Kidney (tissue), 14 donors: Measurements from ENCODE around the gene ADRA2A. TPM values are rescaled to one million over a fixed set of nuclear protein-coding genes. Genes with fewer than 3 reads are reported as not detected.

ENCODE experiments used
- DNase-seq, 5 donors: peaks; one replicate each; pipeline ENCODE4 v3.0.0-alpha.2; 2013 to 2020
- FAIRE-seq: peaks from 2 replicates; lab custom pipeline; 2012; peaks lifted over from hg19 to GRCh38; lab: Jason Lieb, UNC
- H3K27ac ChIP-seq, 2 donors: one replicate each; pipeline ENCODE4 v1.7.0; 2013; ENCODE audit warnings: low read depth in 2 of 2, low read length in 2 of 2, inconsistent platforms in 1 of 2
- H3K27me3 ChIP-seq: one replicate; pipeline ENCODE4 v1.7.1; 2013; ENCODE audit warnings: low read length, inconsistent platforms; ENCODE audit not compliant: control insufficient read depth, insufficient read depth
- H3K36me3 ChIP-seq, 3 donors: one replicate each; pipeline versions ENCODE4 v1.7.0 to v1.7.1; 2013; ENCODE audit warnings: low read length in 3 of 3, control low read depth in 1 of 3, inconsistent platforms in 1 of 3; ENCODE audit not compliant: insufficient read depth in 3 of 3, control insufficient read depth in 2 of 3
- H3K4me1 ChIP-seq, 3 donors: one replicate each; pipeline versions ENCODE4 v1.7.0 to v1.7.1; 2013; ENCODE audit warnings: low read length in 3 of 3, inconsistent platforms in 1 of 3, low read depth in 1 of 3; ENCODE audit not compliant: control insufficient read depth in 2 of 3, insufficient read depth in 2 of 3
- H3K4me3 ChIP-seq, 3 donors: one replicate each; pipeline versions ENCODE4 v1.7.0 to v1.8.1; 2013; ENCODE audit warnings: low read length in 3 of 3, control low read depth in 1 of 3, inconsistent platforms in 1 of 3
- H3K9ac ChIP-seq, 3 donors: one replicate each; pipeline versions ENCODE4 v1.7.0 to v1.7.1; 2013; ENCODE audit warnings: low read length in 3 of 3, control low read depth in 1 of 3, inconsistent platforms in 1 of 3
- H3K9me3 ChIP-seq, 3 donors: one replicate each; pipeline versions ENCODE4 v1.7.0 to v1.7.1; 2013; ENCODE audit warnings: low read length in 3 of 3, control low read depth in 1 of 3, inconsistent platforms in 1 of 3; ENCODE audit not compliant: control insufficient read depth in 2 of 3, insufficient read depth in 1 of 3
- intact Hi-C: fragments of 100-400 bp; cut with DNase I; formaldehyde crosslinking; loops from one replicate; pipeline ENCODE4 v1.11.1; 2022
- polyA plus RNA-seq: library from polyadenylated mRNA; stranded (reverse); fragments of 350-450 nt; fragmentation: Illumina TruSeq; extraction: RNeasy Lipid Tissue Mini Kit (QIAGEN cat#74804); gene quantifications from one replicate; pipeline ENCODE4 v1.2.3, GENCODE V29; 2014; ENCODE audit warnings: low read depth, low replicate concordance; ENCODE audit not compliant: insufficient read depth
- total RNA-seq: library from RNA; stranded (reverse); fragmentation: NEBNext Ultra II Directional; extraction: Animal tissue kit (Norgen Biotek cat#: 25700); gene quantifications from one replicate; pipeline ENCODE4 v1.2.1, GENCODE V29; 2021
- TF ChIP-seq, protein P1 (sequence below): IDR thresholded peaks from 3 replicates; pipeline ENCODE4 v1.5.1; 2012; ENCODE audit warnings: mild to moderate bottlenecking, moderate library complexity, borderline replicate concordance; ENCODE audit not compliant: insufficient read depth; ENCODE audit errors: extremely low read depth
- donor health status: control.
- donor health status: control.
- donor health status: control.
- donor health status: control.
- donor health status: control.
- donor health status: DM: yes; HTN: yes; CAD: no.
- donor health status: Normal renal cell carcinoma (clear cell type).

The ADRA2A gene
- total and polyA plus RNA-seq, 2 donors from 2014 or later: 1.2 to 7.8 TPM

DNA sequence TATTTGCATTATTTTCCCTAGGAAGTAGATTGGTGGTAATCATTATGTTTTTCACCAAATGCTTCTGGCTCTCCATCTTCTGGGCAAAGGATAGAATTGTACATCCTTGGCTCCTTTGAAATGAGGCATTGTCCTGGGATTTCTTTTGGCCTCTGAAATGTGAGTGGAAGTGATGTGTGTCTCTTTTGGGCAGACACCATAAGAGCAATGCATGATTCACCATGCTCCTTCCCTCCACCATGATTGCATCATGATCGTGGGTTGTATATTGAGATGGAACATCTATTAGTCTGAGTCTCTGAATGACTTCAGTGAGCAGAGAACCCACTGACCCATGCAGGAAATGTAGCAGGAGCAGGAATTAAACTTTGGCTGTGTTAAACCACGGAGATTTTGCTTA, 49.2 kb downstream of the ADRA2A start:
- intact Hi-C loops: no loop called here
- Histone ChIP-seq H3K36me3 (no peaks in the 10 kb centered on the region), H3K4me3 (no peak overlapping the region), H3K27ac (no peak overlapping the region), H3K9ac (no peak overlapping the region), H3K9me3 (no peaks in the 10 kb centered on the region), H3K27me3 (no peaks in the 10 kb centered on the region), H3K4me1 (no peaks in the 10 kb centered on the region)
- TF ChIP-seq, protein P1, sequence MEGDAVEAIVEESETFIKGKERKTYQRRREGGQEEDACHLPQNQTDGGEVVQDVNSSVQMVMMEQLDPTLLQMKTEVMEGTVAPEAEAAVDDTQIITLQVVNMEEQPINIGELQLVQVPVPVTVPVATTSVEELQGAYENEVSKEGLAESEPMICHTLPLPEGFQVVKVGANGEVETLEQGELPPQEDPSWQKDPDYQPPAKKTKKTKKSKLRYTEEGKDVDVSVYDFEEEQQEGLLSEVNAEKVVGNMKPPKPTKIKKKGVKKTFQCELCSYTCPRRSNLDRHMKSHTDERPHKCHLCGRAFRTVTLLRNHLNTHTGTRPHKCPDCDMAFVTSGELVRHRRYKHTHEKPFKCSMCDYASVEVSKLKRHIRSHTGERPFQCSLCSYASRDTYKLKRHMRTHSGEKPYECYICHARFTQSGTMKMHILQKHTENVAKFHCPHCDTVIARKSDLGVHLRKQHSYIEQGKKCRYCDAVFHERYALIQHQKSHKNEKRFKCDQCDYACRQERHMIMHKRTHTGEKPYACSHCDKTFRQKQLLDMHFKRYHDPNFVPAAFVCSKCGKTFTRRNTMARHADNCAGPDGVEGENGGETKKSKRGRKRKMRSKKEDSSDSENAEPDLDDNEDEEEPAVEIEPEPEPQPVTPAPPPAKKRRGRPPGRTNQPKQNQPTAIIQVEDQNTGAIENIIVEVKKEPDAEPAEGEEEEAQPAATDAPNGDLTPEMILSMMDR: no peak
- DNase-seq (no peak), FAIRE-seq (no peak)

DNA sequence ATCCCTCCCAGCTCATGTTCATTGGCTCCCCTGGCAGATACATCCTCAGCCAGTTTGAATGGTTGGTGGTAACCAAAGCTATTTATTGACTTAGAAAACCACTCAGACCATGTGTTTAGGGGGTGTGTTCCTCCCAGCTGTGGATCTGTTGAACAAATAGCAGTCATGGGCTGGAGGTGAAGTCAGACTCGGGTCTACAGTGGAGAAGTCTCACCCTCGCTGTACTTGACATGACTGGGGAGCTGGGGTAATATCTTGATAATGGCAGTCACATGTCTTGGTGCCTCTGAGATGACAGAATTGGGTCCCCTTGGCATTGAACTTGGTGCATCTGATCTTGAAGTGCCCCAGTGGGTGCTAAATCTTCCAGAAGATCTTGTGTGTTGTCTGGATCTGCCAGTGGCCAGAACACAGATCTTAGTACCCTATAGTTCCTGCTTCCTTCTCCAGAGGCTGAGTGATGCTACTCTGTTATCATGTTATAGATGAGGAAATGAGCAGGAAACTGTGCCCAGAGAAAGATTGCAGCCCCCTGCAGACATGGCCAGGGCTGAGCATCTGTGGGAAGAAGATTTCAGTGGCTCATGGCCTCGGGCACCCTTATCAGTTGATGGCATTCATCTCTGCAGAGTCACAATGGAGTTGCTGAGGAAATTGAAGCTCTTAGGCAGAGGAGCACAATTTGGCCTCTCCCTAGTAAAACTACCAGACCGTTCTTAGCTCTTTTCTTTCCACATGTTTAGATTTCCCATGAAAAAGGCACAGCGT, 50.4 kb downstream of the ADRA2A start:
- TF ChIP-seq, protein P1: no peak
- Histone ChIP-seq H3K9me3 (no peaks in the 10 kb centered on the region), H3K9ac (no peak overlapping the region), H3K36me3 (no peaks in the 10 kb centered on the region), H3K4me1 (no peaks in the 10 kb centered on the region), H3K27ac (no peak overlapping the region), H3K4me3 (no peak overlapping the region), H3K27me3 (no peaks in the 10 kb centered on the region)
- DNase-seq: no peak
- FAIRE-seq: no peak
- intact Hi-C loops: no loop called here

DNA sequence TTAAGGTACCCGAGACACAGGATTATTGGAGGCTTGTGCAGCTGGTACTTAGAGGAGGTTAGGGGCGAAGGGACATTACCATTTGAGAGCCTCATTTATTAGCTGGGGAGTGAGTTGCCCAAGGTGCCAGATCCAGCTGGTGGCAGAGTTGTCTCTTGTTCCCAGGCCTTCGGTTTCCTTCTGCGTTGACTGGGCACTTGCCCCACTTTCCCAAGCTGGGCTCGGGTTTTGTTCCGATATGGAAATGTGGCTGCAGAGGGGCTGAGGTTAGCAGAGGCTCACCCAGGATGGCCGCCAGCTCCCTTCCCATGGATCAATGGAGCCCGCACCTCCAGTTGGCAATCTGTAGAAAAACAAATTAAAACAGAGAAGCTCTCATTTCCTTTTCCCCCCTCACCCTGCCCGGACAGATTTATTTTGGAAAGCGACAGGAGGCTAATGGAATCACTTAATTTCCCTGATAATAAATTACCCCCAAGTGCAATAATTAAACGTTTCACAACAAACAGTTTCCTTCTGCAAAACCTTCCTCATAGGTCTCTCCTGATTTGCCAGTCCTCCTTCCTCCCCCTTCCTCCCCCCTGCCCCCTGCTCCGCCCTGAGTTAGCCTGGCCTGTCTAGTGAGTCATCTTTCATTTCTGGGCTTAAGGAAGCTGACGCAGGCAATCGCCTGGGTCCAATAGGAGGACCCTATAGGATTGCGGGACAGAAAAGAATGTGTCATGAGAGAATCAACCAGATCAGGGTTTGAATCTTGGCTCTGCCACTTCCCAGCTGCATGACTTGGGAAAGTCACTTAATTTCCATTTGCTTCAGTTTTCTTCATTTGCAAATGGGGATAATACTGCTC, 51.7 kb downstream of the ADRA2A start:
- H3K9ac ChIP-seq: no peak overlapping the region
- H3K27ac ChIP-seq: no peak overlapping the region
- no peaks in the 10 kb centered on the region for H3K27me3 ChIP-seq
- no peaks in the 10 kb centered on the region for H3K9me3 ChIP-seq
- FAIRE-seq (no peak), DNase-seq (peak in 4 of 5 donors; percentile 23 to 88 (median 32))
- H3K4me1 ChIP-seq: no peaks in the 10 kb centered on the region
- TF ChIP-seq, protein P1: no peak
- intact Hi-C loops: no loop called here
- no peaks in the 10 kb centered on the region for H3K36me3 ChIP-seq
- H3K4me3 ChIP-seq: no peak overlapping the region
